GM19452 (cell line): ENCODE data around the gene FBXL17.

Experiments
- ATAC-seq: cut with Tn5 transposase; IDR thresholded peaks from one replicate; pipeline ENCODE4 v1.9.1; 2021; ENCODE audit not compliant: unreplicated experiment

FBXL17 gene

GRCh38 chr5:108375768-108376167, 6.1 kb downstream of the FBXL17 start:
- no peak for ATAC-seq

- no peak for ATAC-seq
Measured at GRCh38 chr5:108373426-108373825, 8.5 kb downstream of the FBXL17 start.

GRCh38 chr5:108372369-108372768, 9.5 kb downstream of the FBXL17 start:
- ATAC-seq = no peak

- no peak for ATAC-seq
Measured at GRCh38 chr5:108371263-108371662, 10.6 kb downstream of the FBXL17 start.

- no peak for ATAC-seq
Measured at GRCh38 chr5:108369167-108369566, 12.7 kb downstream of the FBXL17 start.

GRCh38 chr5:108367679-108368334, 14.1 kb downstream of the FBXL17 start:
- ATAC-seq = no peak

- ATAC-seq = no peak
Measured at GRCh38 chr5:108366500-108366899, 15.4 kb downstream of the FBXL17 start.

- no peak for ATAC-seq
Measured at GRCh38 chr5:108361771-108362170, 20.1 kb downstream of the FBXL17 start.

- ATAC-seq = no peak
Measured at GRCh38 chr5:108361239-108361638, 20.7 kb downstream of the FBXL17 start.

GRCh38 chr5:108360280-108360679, 21.6 kb downstream of the FBXL17 start:
- ATAC-seq = no peak

- ATAC-seq = no peak
Measured at GRCh38 chr5:108356286-108356685, 25.6 kb downstream of the FBXL17 start.

GRCh38 chr5:108353087-108353486, 28.8 kb downstream of the FBXL17 start:
- ATAC-seq = no peak

GRCh38 chr5:108345541-108346171, 36.2 kb downstream of the FBXL17 start:
- peak; percentile 68 for ATAC-seq

- ATAC-seq = no peak
Measured at GRCh38 chr5:108344103-108344822, 37.6 kb downstream of the FBXL17 start.

GRCh38 chr5:108341866-108342265, 40.0 kb downstream of the FBXL17 start:
- ATAC-seq = no peak

GRCh38 chr5:108340131-108340530, 41.8 kb downstream of the FBXL17 start:
- ATAC-seq = no peak

- no peak for ATAC-seq
Measured at GRCh38 chr5:108339220-108339619, 42.7 kb downstream of the FBXL17 start.

GRCh38 chr5:108334225-108334624, 47.7 kb downstream of the FBXL17 start:
- ATAC-seq = no peak

- no peak for ATAC-seq
Measured at GRCh38 chr5:108326982-108327381, 54.9 kb downstream of the FBXL17 start.

GRCh38 chr5:108324886-108325285, 57.0 kb downstream of the FBXL17 start:
- no peak for ATAC-seq

GRCh38 chr5:108321341-108321740, 60.6 kb downstream of the FBXL17 start:
- no peak for ATAC-seq

- ATAC-seq = no peak
Measured at GRCh38 chr5:108320231-108320630, 61.7 kb downstream of the FBXL17 start.
